Neutrophil (primary cell): ENCODE measurements around the gene LDB3.

ENCODE experiments used
- H3K27ac ChIP-seq: fragments of 200-600 bp; sonication (generic); 2 replicates; pipeline ENCODE4 v1.5.1; 2016; ENCODE audit warnings: mild to moderate bottlenecking, moderate library complexity
- H3K27me3 ChIP-seq: fragments of 200-600 bp; sonication (generic); 2 replicates; pipeline ENCODE4 v1.6.0; 2016; ENCODE audit warnings: mild to moderate bottlenecking
- H3K36me3 ChIP-seq: fragments of 200-600 bp; sonication (generic); 2 replicates; pipeline ENCODE4 v1.5.1; 2017
- H3K4me1 ChIP-seq, 2 experiments: fragments of 200-600 bp in 1 of 2; sonication (generic) in 1 of 2; 1 replicate in 1 of 2; 2 replicates in 1 of 2; pipeline versions ENCODE4 v1.5.1 to v1.6.1; 2013 to 2016; ENCODE audit warnings: low read depth in 1 of 2, low read length in 1 of 2, mild to moderate bottlenecking in 1 of 2, moderate library complexity in 1 of 2; ENCODE audit not compliant: control insufficient read depth in 1 of 2, insufficient read depth in 1 of 2
- H3K4me3 ChIP-seq, 2 experiments: fragments of 200-600 bp in 1 of 2; sonication (generic) in 1 of 2; 1 replicate in 1 of 2; 2 replicates in 1 of 2; pipeline ENCODE4 v1.5.1; 2013 to 2016; ENCODE audit warnings: low read depth in 1 of 2, low read length in 1 of 2, mild to moderate bottlenecking in 1 of 2, moderate library complexity in 1 of 2
- H3K9me3 ChIP-seq: fragments of 200-600 bp; sonication (generic); 2 replicates; pipeline ENCODE4 v1.5.1; 2016
- CTCF ChIP-seq: fragments of 200-600 bp; sonication (generic); IDR thresholded peaks from 2 replicates; pipeline ENCODE4 v1.5.1; 2016; ENCODE audit warnings: antibody characterized with exemption

Gene LDB3

GRCh38 chr10:86635402-86635801, 32.9 kb upstream of the LDB3 start:
- Histone ChIP-seq H3K9me3 (no peaks in the 10 kb centered on the region), H3K4me1 (no peaks in the 10 kb centered on the region), H3K4me3 (no peak overlapping the region), H3K27ac (no peak overlapping the region), H3K36me3 (no peaks in the 10 kb centered on the region), H3K27me3 (peaks cover 84% of the 10 kb centered on the region)
- TF ChIP-seq CTCF: no peak

- Histone ChIP-seq H3K27ac (no peak overlapping the region), H3K9me3 (no peaks in the 10 kb centered on the region), H3K27me3 (peaks cover 80% of the 10 kb centered on the region), H3K4me1 (no peaks in the 10 kb centered on the region), H3K4me3 (no peak overlapping the region), H3K36me3 (no peaks in the 10 kb centered on the region)
- no peak for TF ChIP-seq CTCF
Measured at GRCh38 chr10:86636311-86636710, 32.0 kb upstream of the LDB3 start.

- Histone ChIP-seq H3K27me3 (peaks cover 22% of the 10 kb centered on the region), H3K4me1 (no peaks in the 10 kb centered on the region), H3K9me3 (no peaks in the 10 kb centered on the region), H3K4me3 (no peak overlapping the region), H3K36me3 (no peaks in the 10 kb centered on the region), H3K27ac (no peak overlapping the region)
- no peak for TF ChIP-seq CTCF
Measured at GRCh38 chr10:86642021-86642420, 26.3 kb upstream of the LDB3 start.

- no peak for TF ChIP-seq CTCF
- Histone ChIP-seq H3K27ac (no peak overlapping the region), H3K4me3 (no peak overlapping the region), H3K27me3 (peaks cover 21% of the 10 kb centered on the region), H3K4me1 (no peaks in the 10 kb centered on the region), H3K9me3 (no peaks in the 10 kb centered on the region), H3K36me3 (no peaks in the 10 kb centered on the region)
Measured at GRCh38 chr10:86642499-86642898, 25.8 kb upstream of the LDB3 start.

GRCh38 chr10:86644152-86644793, 24.0 kb upstream of the LDB3 start:
- H3K9me3 ChIP-seq: no peaks in the 10 kb centered on the region

More at GRCh38 chr10:86644152-86644793, 24.0 kb upstream of the LDB3 start:
- Histone ChIP-seq H3K4me3 (no peak overlapping the region), H3K27me3 (peaks cover 15% of the 10 kb centered on the region), H3K27ac (no peak overlapping the region), H3K36me3 (no peaks in the 10 kb centered on the region), H3K4me1 (no peaks in the 10 kb centered on the region)
- no peak for TF ChIP-seq CTCF
